ENCODE data around the gene CFAP299. TPM values are rescaled to one million over a fixed set of nuclear protein-coding genes. Genes with fewer than 3 reads are reported as not detected.

Gene CFAP299
- total and polyA plus RNA-seq, 2 of the 8 experiments (the other 6 are each of a cell fraction or from before 2014, with no cell fraction given) = not detected

DNA sequence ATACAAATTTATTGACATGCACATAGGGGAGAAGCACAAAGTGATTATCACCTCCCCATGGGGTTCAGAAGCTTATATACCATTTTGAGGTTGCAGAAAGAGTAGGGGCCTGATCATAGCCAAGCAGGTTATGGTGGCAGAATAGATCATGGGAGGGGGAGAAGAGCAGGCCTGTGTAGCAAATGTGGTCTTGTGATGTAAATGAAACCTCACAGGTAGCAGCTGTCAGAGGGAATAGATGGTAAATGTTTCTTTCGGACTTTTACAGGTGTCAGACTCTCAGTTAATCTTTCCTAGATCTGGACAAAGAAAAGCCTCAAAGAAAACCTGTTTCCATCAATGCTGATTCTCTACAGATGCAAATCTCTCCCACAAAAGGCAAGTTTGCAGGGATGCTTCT, 84.4 kb downstream of the CFAP299 start:
- Histone ChIP-seq H3K9ac (replicated peaks in 1 of 4; ENCODE audit: extremely low read depth in 1 of 4, low read depth in 3 of 4, low read length in 3 of 4) (no peak overlapping the region), H4K8ac (ENCODE audit: extremely low read depth, insufficient read depth, low read length) (no peak overlapping the region), H3K27ac (ENCODE audit: low read depth, low read length) (no peak overlapping the region), H4K91ac (replicated peaks; ENCODE audit: insufficient read length, low read length) (no peak overlapping the region), H3K4ac (replicated peaks; ENCODE audit: insufficient read length, low read depth, low read length) (no peak overlapping the region), H3K79me1 (ENCODE audit: low read depth, low read length) (no peaks in the 10 kb centered on the region), H2BK5ac (ENCODE audit: low read depth, low read length) (no peak overlapping the region), H2BK20ac (ENCODE audit: low read length) (no peak overlapping the region), H3K23me2 (ENCODE audit: low read depth, low read length) (no peaks in the 10 kb centered on the region), H3K9me3 (ENCODE audit: insufficient read depth in 2 of 2, low read depth in 1 of 2, low read length in 1 of 2) (no peaks in the 10 kb centered on the region), H3K14ac (ENCODE audit: insufficient read length) (no peak overlapping the region), H2BK12ac (ENCODE audit: low read depth, low read length) (no peak overlapping the region), H2AK5ac (ENCODE audit: low read depth, low read length) (no peak overlapping the region), H2BK15ac (ENCODE audit: low read length) (no peak overlapping the region), H3K18ac (ENCODE audit: extremely low read depth, low read length) (no peak overlapping the region), H3K27me3 (replicated peaks in 1 of 4; ENCODE audit: control insufficient read depth in 3 of 4, extremely low read depth in 1 of 4, insufficient read depth in 3 of 4, low read length in 3 of 4) (no peaks in the 10 kb centered on the region), H2BK120ac (replicated peaks; ENCODE audit: low read depth, low read length) (no peak overlapping the region), H3K4me1 (replicated peaks in 1 of 4; ENCODE audit: control insufficient read depth in 3 of 4, insufficient read depth in 4 of 4, low read length in 3 of 4) (peaks cover 0 to 8% (median 1%) of the 10 kb centered on the region in 4 experiments; a peak in 2 of 7 replicates), H3K4me2 (ENCODE audit: insufficient read depth in 1 of 2, low read depth in 2 of 2, low read length in 2 of 2) (no peak overlapping the region), H3K4me3 (ENCODE audit: extremely low read depth in 1 of 4, insufficient read depth in 2 of 4, low read depth in 3 of 4, low read length in 4 of 4) (no peak overlapping the region), H4K5ac (ENCODE audit: insufficient read length, low read depth, low read length) (no peak overlapping the region), H3K56ac (replicated peaks; ENCODE audit: insufficient read length, low read depth, low read length) (no peak overlapping the region), H3K36me3 (ENCODE audit: control insufficient read depth in 2 of 4, insufficient read depth in 4 of 4, low read length in 3 of 4) (no peaks in the 10 kb centered on the region), H2AFZ (ENCODE audit: low read length) (no peak overlapping the region), H3K23ac (ENCODE audit: insufficient read length) (no peak overlapping the region), H4K20me1 (replicated peaks in 1 of 2; ENCODE audit: control insufficient read depth in 1 of 2, insufficient read depth in 2 of 2, low read length in 2 of 2) (no peaks in the 10 kb centered on the region), H3K79me2 (ENCODE audit: control insufficient read depth in 1 of 2, insufficient read depth in 2 of 2, low read length in 2 of 2) (no peaks in the 10 kb centered on the region)
- WGBS, 2 experiments (ENCODE audit: extremely low coverage in 1 of 2, insufficient coverage in 1 of 2, insufficient read length in 1 of 2, insufficient replicate concordance in 2 of 2, low coverage in 1 of 2, low lambda C conversion rate in 2 of 2, missing lambda C conversion rate in 1 of 2) = 67% methylated on average over 1 of the region's 1 CpG; no CpG with 5 or more reads in 1 of the 2 experiments
- POLR2A ChIA-PET (ENCODE audit: partially characterized antibody) = no interaction called here
- DNase-seq (ENCODE audit: low read depth in 1 of 2, low spot score in 2 of 2) = no peak
- CTCF ChIA-PET (ENCODE audit: partially characterized antibody) = no interaction called here
- FAIRE-seq = peak; percentile 48
- TF ChIP-seq ATF3 (IDR thresholded peaks at IDR 0.05; ENCODE audit: insufficient read depth, low read depth, low read length) (no peak), BACH1 (IDR thresholded peaks at IDR 0.05; ENCODE audit: low read length) (no peak), EP300 (IDR thresholded peaks at IDR 0.05; ENCODE audit: borderline replicate concordance in 1 of 2, low read depth in 2 of 2, low read length in 2 of 2) (no peak), TAF7 (optimal IDR thresholded peaks at IDR 0.05; ENCODE audit: borderline replicate concordance, low read depth, low read length) (no peak), MAFK (IDR thresholded peaks at IDR 0.05; ENCODE audit: low read depth, low read length) (no peak), SP4 (IDR thresholded peaks at IDR 0.05; ENCODE audit: low read length) (no peak), CREB1 (IDR thresholded peaks at IDR 0.05) (no peak), TAF1 (IDR thresholded peaks at IDR 0.05; ENCODE audit: low read depth, low read length) (no peak), SUZ12 (IDR thresholded peaks at IDR 0.05; ENCODE audit: low read length) (no peak)
